Panc1 (cell line): Measurements from ENCODE around the gene PELI1.

Source experiments
- POLR2AphosphoS5 ChIP-seq: IDR thresholded peaks from 2 replicates; pipeline ENCODE4 v1.6.1; 2012; ENCODE audit warnings: mild to moderate bottlenecking, low read depth, low read length, moderate library complexity
- TCF7L2 ChIP-seq: IDR thresholded peaks from 2 replicates; pipeline ENCODE4 v1.6.1; 2011; ENCODE audit warnings: mild to moderate bottlenecking, low read depth, low read length, inconsistent platforms
- TF ChIP-seq, protein P1 (sequence below): fragments of 450-650 bp; IDR thresholded peaks from 2 replicates; pipeline ENCODE4 v1.5.1; 2017; ENCODE audit warnings: mild to moderate bottlenecking
- TF ChIP-seq, protein P2 (sequence below), 2 experiments: IDR thresholded peaks; 2 replicates each; pipeline ENCODE4 v1.6.1; 2011 to 2012; ENCODE audit warnings: low read depth in 2 of 2, control low read depth in 1 of 2, low read length in 1 of 2, mild to moderate bottlenecking in 1 of 2, moderate library complexity in 1 of 2; ENCODE audit not compliant: insufficient read depth in 1 of 2

DNA sequence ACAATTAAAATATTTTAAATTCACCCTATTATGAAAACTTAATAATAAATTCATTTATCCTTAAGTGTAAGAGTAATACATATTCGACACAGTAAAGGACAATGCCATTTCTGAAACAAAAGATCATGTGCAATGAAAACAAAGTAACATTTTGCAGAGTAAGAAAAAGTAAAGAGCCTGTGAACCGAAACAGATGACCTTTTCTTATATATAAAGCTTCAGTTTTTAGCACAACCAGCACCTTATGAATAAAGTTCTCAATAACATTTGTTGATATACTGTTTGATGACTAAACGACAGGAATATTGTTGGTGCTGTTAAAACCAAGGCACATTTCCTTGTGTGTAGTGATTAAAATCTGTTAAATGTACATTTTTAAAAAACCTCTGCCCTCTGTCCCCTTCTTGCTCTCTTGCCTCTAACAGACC is 1.5 kb downstream of the PELI1 start:
- TF ChIP-seq, protein P1, sequence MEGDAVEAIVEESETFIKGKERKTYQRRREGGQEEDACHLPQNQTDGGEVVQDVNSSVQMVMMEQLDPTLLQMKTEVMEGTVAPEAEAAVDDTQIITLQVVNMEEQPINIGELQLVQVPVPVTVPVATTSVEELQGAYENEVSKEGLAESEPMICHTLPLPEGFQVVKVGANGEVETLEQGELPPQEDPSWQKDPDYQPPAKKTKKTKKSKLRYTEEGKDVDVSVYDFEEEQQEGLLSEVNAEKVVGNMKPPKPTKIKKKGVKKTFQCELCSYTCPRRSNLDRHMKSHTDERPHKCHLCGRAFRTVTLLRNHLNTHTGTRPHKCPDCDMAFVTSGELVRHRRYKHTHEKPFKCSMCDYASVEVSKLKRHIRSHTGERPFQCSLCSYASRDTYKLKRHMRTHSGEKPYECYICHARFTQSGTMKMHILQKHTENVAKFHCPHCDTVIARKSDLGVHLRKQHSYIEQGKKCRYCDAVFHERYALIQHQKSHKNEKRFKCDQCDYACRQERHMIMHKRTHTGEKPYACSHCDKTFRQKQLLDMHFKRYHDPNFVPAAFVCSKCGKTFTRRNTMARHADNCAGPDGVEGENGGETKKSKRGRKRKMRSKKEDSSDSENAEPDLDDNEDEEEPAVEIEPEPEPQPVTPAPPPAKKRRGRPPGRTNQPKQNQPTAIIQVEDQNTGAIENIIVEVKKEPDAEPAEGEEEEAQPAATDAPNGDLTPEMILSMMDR = no peak
- TF ChIP-seq POLR2AphosphoS5 (no peak), TCF7L2 (no peak)
- TF ChIP-seq, protein P2, sequence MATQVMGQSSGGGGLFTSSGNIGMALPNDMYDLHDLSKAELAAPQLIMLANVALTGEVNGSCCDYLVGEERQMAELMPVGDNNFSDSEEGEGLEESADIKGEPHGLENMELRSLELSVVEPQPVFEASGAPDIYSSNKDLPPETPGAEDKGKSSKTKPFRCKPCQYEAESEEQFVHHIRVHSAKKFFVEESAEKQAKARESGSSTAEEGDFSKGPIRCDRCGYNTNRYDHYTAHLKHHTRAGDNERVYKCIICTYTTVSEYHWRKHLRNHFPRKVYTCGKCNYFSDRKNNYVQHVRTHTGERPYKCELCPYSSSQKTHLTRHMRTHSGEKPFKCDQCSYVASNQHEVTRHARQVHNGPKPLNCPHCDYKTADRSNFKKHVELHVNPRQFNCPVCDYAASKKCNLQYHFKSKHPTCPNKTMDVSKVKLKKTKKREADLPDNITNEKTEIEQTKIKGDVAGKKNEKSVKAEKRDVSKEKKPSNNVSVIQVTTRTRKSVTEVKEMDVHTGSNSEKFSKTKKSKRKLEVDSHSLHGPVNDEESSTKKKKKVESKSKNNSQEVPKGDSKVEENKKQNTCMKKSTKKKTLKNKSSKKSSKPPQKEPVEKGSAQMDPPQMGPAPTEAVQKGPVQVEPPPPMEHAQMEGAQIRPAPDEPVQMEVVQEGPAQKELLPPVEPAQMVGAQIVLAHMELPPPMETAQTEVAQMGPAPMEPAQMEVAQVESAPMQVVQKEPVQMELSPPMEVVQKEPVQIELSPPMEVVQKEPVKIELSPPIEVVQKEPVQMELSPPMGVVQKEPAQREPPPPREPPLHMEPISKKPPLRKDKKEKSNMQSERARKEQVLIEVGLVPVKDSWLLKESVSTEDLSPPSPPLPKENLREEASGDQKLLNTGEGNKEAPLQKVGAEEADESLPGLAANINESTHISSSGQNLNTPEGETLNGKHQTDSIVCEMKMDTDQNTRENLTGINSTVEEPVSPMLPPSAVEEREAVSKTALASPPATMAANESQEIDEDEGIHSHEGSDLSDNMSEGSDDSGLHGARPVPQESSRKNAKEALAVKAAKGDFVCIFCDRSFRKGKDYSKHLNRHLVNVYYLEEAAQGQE (IDR thresholded peaks at IDR 0.05; ENCODE audit: insufficient read depth in 1 of 2, low read depth in 2 of 2, low read length in 1 of 2) = no peak
